Posterior vena cava (tissue), 2 donors: ENCODE data around the gene EVC2. TPM values are rescaled to one million over a fixed set of nuclear protein-coding genes. Genes with fewer than 3 reads are reported as not detected.

ENCODE experiments used
- DNase-seq: peaks from one replicate; pipeline ENCODE4 v3.0.0-alpha.2; 2020; ENCODE audit warnings: low spot score
- intact Hi-C, 2 donors: fragments of 100-400 bp; cut with DNase I; formaldehyde crosslinking; loops; one replicate each; pipeline versions ENCODE4 v1.14.1 to v1.14.2; 2022 to 2023
- total RNA-seq, 2 donors: library from RNA; stranded (reverse); fragmentation: NEBNext Ultra II Directional; extraction: Animal tissue kit (Norgen Biotek cat#: 25700); gene quantifications; one replicate each; pipeline ENCODE4 v1.2.1, GENCODE V29; 2021
- donor health status: DM: yes; HTN: yes; CAD: no.
- donor health status: DM: yes; HTN: yes; CAD: no.

The EVC2 gene
- total RNA-seq, 2 donors from 2014 or later: 7.0 to 7.1 TPM

GRCh38 chr4:5701971-5702370 is 6.4 kb downstream of the EVC2 start:
- no peak for DNase-seq
- intact Hi-C loops: loop anchor here in 1 of 2 donors (10.0 kb wide), 1 partner anchor 83 kb away; no protein-coding TSS in a partner anchor

GRCh38 chr4:5700459-5700858 is 7.9 kb downstream of the EVC2 start:
- intact Hi-C loops: loop anchor here in 1 of 2 donors (10.0 kb wide), 1 partner anchor 84 kb away; no protein-coding TSS in a partner anchor
- DNase-seq: no peak

- no peak for DNase-seq
- intact Hi-C loops: no loop called here
Measured at GRCh38 chr4:5696341-5696740, 12.0 kb downstream of the EVC2 start.

- no peak for DNase-seq
- intact Hi-C loops: no loop called here
Measured at GRCh38 chr4:5693871-5694270, 14.5 kb downstream of the EVC2 start.

- DNase-seq: no peak
- intact Hi-C loops: no loop called here
Measured at GRCh38 chr4:5691491-5692132, 16.7 kb downstream of the EVC2 start.

- DNase-seq: no peak
- intact Hi-C loops: no loop called here
Measured at GRCh38 chr4:5689065-5689464, 19.3 kb downstream of the EVC2 start.

- DNase-seq: no peak
- intact Hi-C loops: no loop called here
Measured at GRCh38 chr4:5686338-5686737, 22.0 kb downstream of the EVC2 start.

GRCh38 chr4:5685296-5685695 is 23.1 kb downstream of the EVC2 start:
- intact Hi-C loops: no loop called here
- DNase-seq: no peak

GRCh38 chr4:5683566-5683965 is 24.8 kb downstream of the EVC2 start:
- DNase-seq: no peak
- intact Hi-C loops: no loop called here

- intact Hi-C loops: no loop called here
- DNase-seq: no peak
Measured at GRCh38 chr4:5678977-5679376, 29.4 kb downstream of the EVC2 start.

- DNase-seq: no peak
- intact Hi-C loops: no loop called here
Measured at GRCh38 chr4:5676763-5677162, 31.6 kb downstream of the EVC2 start.

- no peak for DNase-seq
- intact Hi-C loops: no loop called here
Measured at GRCh38 chr4:5666741-5667140, 41.6 kb downstream of the EVC2 start.

- no peak for DNase-seq
- intact Hi-C loops: no loop called here
Measured at GRCh38 chr4:5664778-5665177, 43.6 kb downstream of the EVC2 start.

- DNase-seq: no peak
- intact Hi-C loops: no loop called here
Measured at GRCh38 chr4:5662555-5662954, 45.8 kb downstream of the EVC2 start.

GRCh38 chr4:5661237-5661636 is 47.1 kb downstream of the EVC2 start:
- intact Hi-C loops: no loop called here
- no peak for DNase-seq

- no peak for DNase-seq
- intact Hi-C loops: no loop called here
Measured at GRCh38 chr4:5660185-5660584, 48.2 kb downstream of the EVC2 start.

GRCh38 chr4:5658974-5659373 is 49.4 kb downstream of the EVC2 start:
- intact Hi-C loops: no loop called here
- DNase-seq: no peak

- DNase-seq: no peak
- intact Hi-C loops: no loop called here
Measured at GRCh38 chr4:5656415-5656814, 51.9 kb downstream of the EVC2 start.

GRCh38 chr4:5654791-5655190 is 53.6 kb downstream of the EVC2 start:
- DNase-seq: no peak
- intact Hi-C loops: no loop called here

- DNase-seq: no peak
- intact Hi-C loops: no loop called here
Measured at GRCh38 chr4:5651089-5651488, 57.3 kb downstream of the EVC2 start.

- intact Hi-C loops: no loop called here
- DNase-seq: no peak
Measured at GRCh38 chr4:5650040-5650439, 58.3 kb downstream of the EVC2 start.

GRCh38 chr4:5647351-5647750 is 61.0 kb downstream of the EVC2 start:
- intact Hi-C loops: no loop called here
- DNase-seq: no peak
